HepG2 (cell line): ENCODE data around the gene IP6K1. TPM values are rescaled to one million over a fixed set of nuclear protein-coding genes. Genes with fewer than 3 reads are reported as not detected.
A peak's percentile ranks its signal among the peaks of the same experiment; 100 is the strongest.

Source experiments
- E2F5 ChIP-seq: sonication (generic); formaldehyde crosslinking; conservative IDR thresholded peaks from 2 replicates; pipeline ENCODE4 v1.4.0; 2020; ENCODE audit warnings: missing genetic modification reagents
- GMEB1 ChIP-seq: sonication (generic); formaldehyde crosslinking; IDR thresholded peaks from 2 replicates; pipeline ENCODE4 v1.5.1; 2020; ENCODE audit warnings: missing genetic modification reagents, mild to moderate bottlenecking, borderline replicate concordance
- HDAC6 ChIP-seq: fragments of 200-600 bp; sonication (generic); IDR thresholded peaks from 2 replicates; pipeline ENCODE4 v1.7.0; 2017; ENCODE audit warnings: mild to moderate bottlenecking, antibody characterized with exemption, low read length, low read depth
- JUNB ChIP-seq: sonication (generic); formaldehyde crosslinking; IDR thresholded peaks from 2 replicates; pipeline ENCODE4 v1.8.0; 2022; ENCODE audit warnings: missing genetic modification reagents, mild to moderate bottlenecking, borderline replicate concordance
- KLF13 ChIP-seq: sonication (generic); formaldehyde crosslinking; IDR thresholded peaks from 2 replicates; pipeline ENCODE4 v1.4.0; 2020; ENCODE audit warnings: mild to moderate bottlenecking, missing genetic modification reagents
- MAFK ChIP-seq, 2 experiments: IDR thresholded peaks in 1 of 2; conservative IDR thresholded peaks in 1 of 2; 2 replicates each; pipeline ENCODE4 v1.6.1; 2011; ENCODE audit warnings: improper control_type of control experiment in 2 of 2, low read length in 2 of 2
- MYPOP ChIP-seq: sonication (generic); formaldehyde crosslinking; IDR thresholded peaks from 2 replicates; pipeline ENCODE4 v1.8.1; 2023; ENCODE audit warnings: mild to moderate bottlenecking, moderate library complexity, missing genetic modification reagents
- SMAD1 ChIP-seq: sonication (generic); formaldehyde crosslinking; IDR thresholded peaks from 2 replicates; pipeline ENCODE4 v1.4.0; 2020; ENCODE audit warnings: missing genetic modification reagents, low read depth, mild to moderate bottlenecking, borderline replicate concordance
- SP1 ChIP-seq, 2 experiments: fragments of 450-650 bp in 1 of 2; sonication (generic) in 1 of 2; formaldehyde crosslinking in 1 of 2; IDR thresholded peaks; 2 replicates each; pipeline versions ENCODE4 v1.4.0 to v1.6.1; 2016 to 2020; ENCODE audit warnings: missing genetic modification reagents in 1 of 2
- TOE1 ChIP-seq: sonication (generic); formaldehyde crosslinking; IDR thresholded peaks from 2 replicates; pipeline ENCODE4 v1.4.0; 2020; ENCODE audit warnings: mild to moderate bottlenecking, missing genetic modification reagents
- ZBTB37 ChIP-seq: sonication (generic); formaldehyde crosslinking; IDR thresholded peaks from 2 replicates; pipeline ENCODE4 v1.4.0; 2020; ENCODE audit warnings: mild to moderate bottlenecking, missing genetic modification reagents
- ZEB1 ChIP-seq: IDR thresholded peaks from 2 replicates; pipeline ENCODE4 v1.6.1; 2012; ENCODE audit warnings: mild to moderate bottlenecking, low read depth, inconsistent platforms; ENCODE audit not compliant: insufficient replicate concordance
- ZNF280D ChIP-seq: sonication (generic); formaldehyde crosslinking; IDR thresholded peaks from 2 replicates; pipeline ENCODE4 v1.5.1; 2020; ENCODE audit warnings: mild to moderate bottlenecking, missing genetic modification reagents
- ZNF317 ChIP-seq: sonication (generic); formaldehyde crosslinking; IDR thresholded peaks from 2 replicates; pipeline ENCODE4 v1.5.0; 2020; ENCODE audit warnings: mild to moderate bottlenecking, missing genetic modification reagents
- ZNF337 ChIP-seq: sonication (generic); formaldehyde crosslinking; IDR thresholded peaks from 2 replicates; pipeline ENCODE4 v1.5.1; 2020; ENCODE audit warnings: missing genetic modification reagents, low read depth, mild to moderate bottlenecking, borderline replicate concordance
- ZNF576 ChIP-seq: sonication (generic); formaldehyde crosslinking; IDR thresholded peaks from 2 replicates; pipeline ENCODE4 v1.4.0; 2020; ENCODE audit warnings: mild to moderate bottlenecking, missing genetic modification reagents
- ZNF619 ChIP-seq: sonication (generic); formaldehyde crosslinking; IDR thresholded peaks from 2 replicates; pipeline ENCODE4 v1.4.0; 2020; ENCODE audit warnings: mild to moderate bottlenecking, missing genetic modification reagents
- polyA plus RNA-seq, 8 experiments: library from polyadenylated mRNA; depleted of rRNA in 3 of 8; stranded (reverse) in 7 of 8; unstranded in 1 of 8; fragments of >200 nt; fragmentation: Illumina TruSeq in 4 of 8; extraction: Trizol in 4 of 8; gene quantifications; 2 replicates each; pipeline versions ENCODE4 v1.2.1 to v1.2.3, GENCODE V29; 2011 to 2016; ENCODE audit warnings: low read depth in 4 of 8, missing spikeins in 1 of 8, mixed read lengths in 1 of 8; ENCODE audit not compliant: insufficient read depth in 1 of 8
- total RNA-seq, 5 experiments: library from RNA; depleted of rRNA; stranded (reverse); fragments of >200 nt; fragmentation: Illumina TruSeq; extraction: Trizol; gene quantifications; 2 replicates each; pipeline ENCODE4 v1.2.3, GENCODE V29; 2016; ENCODE audit warnings: low read depth in 1 of 5

Gene IP6K1
- total and polyA plus RNA-seq, 2 of the 13 experiments (the other 11 are each of a cell fraction or from before 2014, with no cell fraction given): 17.7 to 29.7 TPM

GRCh38 chr3:49786357-49787181, at the start of gene IP6K1 (continued):
- TF ChIP-seq ZNF619 (CRISPR knock-in tag): peak; percentile 67; the same call in 1 of the 2 replicates
- TF ChIP-seq GMEB1 (CRISPR knock-in tag): 0 out of 2 replicates have a peak, but pooled peaks have one; percentile 7
- 0 out of 2 replicates have a peak, but pooled peaks have one; percentile 39 for TF ChIP-seq ZNF576 (CRISPR knock-in tag)
- TF ChIP-seq MYPOP (CRISPR knock-in tag): no peak; the same call in 1 of the 2 replicates
- no peak for TF ChIP-seq ZNF317
- no peak for TF ChIP-seq E2F5 (CRISPR knock-in tag)
- TF ChIP-seq ZBTB37 (CRISPR knock-in tag): no peak
- no peak for TF ChIP-seq ZNF337 (CRISPR knock-in tag)
- no peak for TF ChIP-seq ZNF280D (CRISPR knock-in tag)
- TF ChIP-seq HDAC6: no peak
- TF ChIP-seq JUNB: no peak
- TF ChIP-seq KLF13 (CRISPR knock-in tag): no peak
- TF ChIP-seq MAFK (conservative IDR thresholded peaks at IDR 0.05 in 1 of 2, IDR thresholded peaks at IDR 0.05 in 1 of 2; ENCODE audit: low read length in 2 of 2): no peak
- TF ChIP-seq TOE1 (CRISPR knock-in tag): no peak
- no peak for TF ChIP-seq SP1 (IDR thresholded peaks at IDR 0.05)
- no peak for TF ChIP-seq SP1 (CRISPR knock-in tag; IDR thresholded peaks at IDR 0.05)
- TF ChIP-seq SMAD1 (CRISPR knock-in tag): no peak
- no peak for TF ChIP-seq ZEB1
